Chondrocyte (in vitro differentiated cells): ENCODE data around the gene STC2. TPM values are rescaled to one million over a fixed set of nuclear protein-coding genes. Genes with fewer than 3 reads are reported as not detected.

Source experiments
- DNase-seq: peaks from one replicate; pipeline ENCODE4 v3.0.0; 2021; ENCODE audit warnings: mixed read lengths, low spot score
- H3K27ac Mint-ChIP-seq: one replicate; pipeline ENCODE4 v1.8.0; 2021; ENCODE audit warnings: mild to moderate bottlenecking, moderate library complexity, mixed read lengths; ENCODE audit not compliant: unreplicated experiment
- H3K27me3 Mint-ChIP-seq: 2 replicates; pipeline ENCODE4 v1.8.0; 2021; ENCODE audit warnings: low read depth, mixed read lengths
- H3K36me3 Mint-ChIP-seq: 2 replicates; pipeline ENCODE4 v1.8.0; 2021; ENCODE audit warnings: low read depth, mixed read lengths
- H3K4me1 Mint-ChIP-seq: 2 replicates; pipeline ENCODE4 v1.8.0; 2021; ENCODE audit warnings: low read depth, mild to moderate bottlenecking, mixed read lengths
- H3K4me3 Mint-ChIP-seq: one replicate; pipeline ENCODE4 v1.8.0; 2021; ENCODE audit warnings: mild to moderate bottlenecking, moderate library complexity, mixed read lengths; ENCODE audit not compliant: unreplicated experiment
- H3K9me3 Mint-ChIP-seq: 2 replicates; pipeline ENCODE4 v1.8.0; 2021; ENCODE audit warnings: low read depth, mixed read lengths
- CTCF ChIP-seq: fragments of 200-600 bp; sonication (generic); IDR thresholded peaks from 2 replicates; pipeline ENCODE4 v1.5.0; 2021; ENCODE audit warnings: antibody characterized with exemption, mild to moderate bottlenecking, moderate library complexity
- total RNA-seq: library from RNA; stranded (reverse); gene quantifications from 3 replicates; pipeline ENCODE4 v1.2.1, GENCODE V29; 2021

Gene STC2
- total RNA-seq, 1 donor from 2014 or later = 1,121 TPM

GRCh38 chr5:173295796-173296195, 32.4 kb downstream of the STC2 start:
- no peak overlapping the region for H3K4me3 Mint-ChIP-seq
- H3K4me1 Mint-ChIP-seq = peaks cover 49% of the 10 kb centered on the region
- H3K9me3 Mint-ChIP-seq = no peaks in the 10 kb centered on the region
- H3K36me3 Mint-ChIP-seq = no peaks in the 10 kb centered on the region
- no peaks in the 10 kb centered on the region for H3K27me3 Mint-ChIP-seq
- H3K27ac Mint-ChIP-seq = no peak overlapping the region
- DNase-seq = no peak
- no peak for TF ChIP-seq CTCF

GRCh38 chr5:173294673-173295320, 33.4 kb downstream of the STC2 start:
- Mint-ChIP-seq H3K4me3 (no peak overlapping the region), H3K4me1 (peaks cover 55% of the 10 kb centered on the region), H3K27me3 (no peaks in the 10 kb centered on the region), H3K27ac (no peak overlapping the region), H3K9me3 (no peaks in the 10 kb centered on the region), H3K36me3 (no peaks in the 10 kb centered on the region)
- TF ChIP-seq CTCF = no peak
- no peak for DNase-seq

GRCh38 chr5:173293817-173294672, 34.2 kb downstream of the STC2 start:
- H3K27me3 Mint-ChIP-seq = no peaks in the 10 kb centered on the region
- no peaks in the 10 kb centered on the region for H3K9me3 Mint-ChIP-seq
- H3K27ac Mint-ChIP-seq = peak overlapping the region; percentile 66
- peak overlapping the region; percentile 38 for H3K4me3 Mint-ChIP-seq
- peak; percentile 98 for TF ChIP-seq CTCF
- H3K4me1 Mint-ChIP-seq = peaks cover 53% of the 10 kb centered on the region
- no peak for DNase-seq
- no peaks in the 10 kb centered on the region for H3K36me3 Mint-ChIP-seq

GRCh38 chr5:173291722-173292658, 36.2 kb downstream of the STC2 start:
- H3K36me3 Mint-ChIP-seq = no peaks in the 10 kb centered on the region
- no peak for TF ChIP-seq CTCF
- no peak for DNase-seq
- H3K27ac Mint-ChIP-seq = peak overlapping the region; percentile 85
- H3K27me3 Mint-ChIP-seq = no peaks in the 10 kb centered on the region
- peaks cover 46% of the 10 kb centered on the region for H3K4me1 Mint-ChIP-seq
- no peaks in the 10 kb centered on the region for H3K9me3 Mint-ChIP-seq
- no peak overlapping the region for H3K4me3 Mint-ChIP-seq
